Medulla oblongata (tissue), 1 donor: ENCODE data around the gene KRT84.
"Not testable (repeated sequence)": the region's sequence is repeated elsewhere in the genome, so short reads cannot be mapped to it uniquely, and the experiment has no call there.

Experiments
- DNase-seq: peaks from one replicate; pipeline ENCODE4 v3.0.0-alpha.2; 2015; ENCODE audit errors: extremely low spot score

The KRT84 gene

GRCh38 chr12:52360663-52361271 lies 24.7 kb downstream of the KRT84 start:
- DNase-seq: no peak

- DNase-seq: no peak
Measured at GRCh38 chr12:52360106-52360662, 25.3 kb downstream of the KRT84 start.

GRCh38 chr12:52359621-52360061 lies 25.8 kb downstream of the KRT84 start:
- DNase-seq: no peak

GRCh38 chr12:52358575-52359350 lies 26.7 kb downstream of the KRT84 start:
- DNase-seq: no peak

- DNase-seq: no peak
Measured at GRCh38 chr12:52356762-52357580, 28.5 kb downstream of the KRT84 start.

- no peak for DNase-seq
Measured at GRCh38 chr12:52356031-52356761, 29.3 kb downstream of the KRT84 start.

- DNase-seq: no peak
Measured at GRCh38 chr12:52355176-52355575, 30.3 kb downstream of the KRT84 start.

GRCh38 chr12:52354200-52354599 lies 31.3 kb downstream of the KRT84 start:
- no peak for DNase-seq

- DNase-seq: no peak
Measured at GRCh38 chr12:52353766-52354165, 31.7 kb downstream of the KRT84 start.

- no peak for DNase-seq
Measured at GRCh38 chr12:52352951-52353350, 32.5 kb downstream of the KRT84 start.

- DNase-seq: peak; percentile 83
Measured at GRCh38 chr12:52351196-52352059, 34.0 kb downstream of the KRT84 start.

- no peak for DNase-seq
Measured at GRCh38 chr12:52350786-52351185, 34.7 kb downstream of the KRT84 start.

GRCh38 chr12:52350021-52350620 lies 35.3 kb downstream of the KRT84 start:
- DNase-seq: no peak

- no peak for DNase-seq
Measured at GRCh38 chr12:52349196-52349595, 36.3 kb downstream of the KRT84 start.

- DNase-seq: no peak
Measured at GRCh38 chr12:52347551-52348510, 37.6 kb downstream of the KRT84 start.

- DNase-seq: no peak
Measured at GRCh38 chr12:52347016-52347415, 38.4 kb downstream of the KRT84 start.

- peak; percentile 77 for DNase-seq
Measured at GRCh38 chr12:52346593-52346992, 38.9 kb downstream of the KRT84 start.

- DNase-seq: not testable (repeated sequence)
Measured at GRCh38 chr12:52345041-52345440, 40.4 kb downstream of the KRT84 start.

GRCh38 chr12:52344111-52344510 lies 41.3 kb downstream of the KRT84 start:
- DNase-seq: no peak
